Left colon (tissue), 2 donors: Measurements from ENCODE around the gene VWF. TPM values are rescaled to one million over a fixed set of nuclear protein-coding genes. Genes with fewer than 3 reads are reported as not detected.
"Not testable (repeated sequence)": the region's sequence is repeated elsewhere in the genome, so short reads cannot be mapped to it uniquely, and the experiment has no call there.

ENCODE experiments used
- ATAC-seq: fragments of 200-7000 bp; cut with Tn5 transposase; one replicate; pipeline ENCODE4 v1.9.1; 2020; ENCODE audit warnings: mild to moderate bottlenecking, moderate library complexity
- DNase-seq, 2 donors: peaks; one replicate each; pipeline ENCODE4 v3.0.0-alpha.2; 2020
- intact Hi-C, 2 donors: fragments of 100-400 bp; cut with DNase I in 1 of 2; cut with micrococcal nuclease in 1 of 2; formaldehyde crosslinking; loops; one replicate each; pipeline versions ENCODE4 v1.11.2 to v1.14.0; 2022; cut with DNase I, micrococcal nuclease
- total RNA-seq, 2 donors: library from RNA; stranded (reverse); fragmentation: NEBNext Ultra II Directional; extraction: Animal tissue kit (Norgen Biotek cat#: 25700); gene quantifications; one replicate each; pipeline ENCODE4 v1.2.1, GENCODE V29; 2021
- donor health status: DM: no; HTN: no; CAD: no.
- donor health status: DM: yes; HTN: yes; CAD: no.

The VWF gene
- total RNA-seq, 2 donors from 2014 or later = 42.8 to 48.5 TPM

DNA sequence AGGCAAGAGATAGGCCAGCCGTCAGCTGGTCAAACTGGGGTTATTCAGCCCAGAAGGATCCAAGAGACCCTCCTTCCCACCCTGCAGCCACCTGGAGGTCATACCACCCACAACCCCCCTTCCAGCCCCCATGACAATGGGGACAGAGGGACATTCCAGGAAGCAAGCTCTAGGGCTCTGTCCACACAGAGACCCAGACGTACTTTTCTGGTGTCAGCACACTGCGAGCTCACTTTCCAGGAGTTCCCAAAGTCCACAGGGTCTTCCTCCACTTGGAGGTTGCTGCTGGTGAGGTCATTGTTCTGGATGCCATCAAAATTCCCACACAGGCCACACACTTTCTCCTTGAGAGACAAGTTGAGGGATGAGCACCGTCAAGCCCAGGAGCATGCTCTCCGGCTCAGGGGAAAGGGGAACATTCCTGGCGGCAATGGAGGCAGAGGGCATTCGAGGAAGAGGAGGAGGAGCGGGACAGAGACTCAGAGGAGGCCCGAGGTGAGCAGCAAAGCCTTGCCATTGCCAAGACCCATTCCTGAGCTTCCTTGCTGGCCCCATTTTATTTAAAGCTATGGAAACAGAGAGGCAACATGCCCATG is 98.7 kb downstream of the VWF start:
- ATAC-seq, intact Hi-C loops, DNase-seq: not testable (repeated sequence)

GRCh38 chr12:6024066-6024465 is 100.4 kb downstream of the VWF start:
- ATAC-seq, DNase-seq, intact Hi-C loops: not testable (repeated sequence)

GRCh38 chr12:6020930-6021329 is 103.5 kb downstream of the VWF start:
- intact Hi-C loops = no loop called here
- DNase-seq (no peak), ATAC-seq (peak; percentile 66)

- ATAC-seq, DNase-seq, intact Hi-C loops: not testable (repeated sequence)
These were observed 104.0 kb downstream of the VWF start for GRCh38 chr12:6020511-6020910.

DNA sequence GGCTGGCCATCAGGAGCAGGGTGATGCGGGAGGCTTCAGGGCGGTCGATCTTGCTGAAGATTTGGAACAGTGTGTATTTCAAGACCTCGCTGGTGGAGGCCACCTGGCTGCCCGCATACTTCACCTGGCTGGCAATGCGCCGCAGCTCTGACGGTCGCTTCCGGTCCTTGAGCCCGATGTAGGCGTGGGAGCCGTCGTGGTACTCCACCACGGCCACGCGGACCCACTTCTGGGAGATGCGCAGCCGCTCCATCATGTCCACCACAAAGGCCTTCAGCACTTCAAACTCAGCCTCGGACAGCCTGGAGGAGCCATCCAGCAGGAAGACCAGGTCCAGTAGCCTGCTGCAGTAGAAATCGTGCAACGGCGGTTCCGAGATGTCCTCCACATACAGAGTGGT is 105.2 kb downstream of the VWF start:
- DNase-seq, ATAC-seq, intact Hi-C loops: not testable (repeated sequence)

GRCh38 chr12:6018265-6018664 is 106.2 kb downstream of the VWF start:
- DNase-seq (no peak), ATAC-seq (no peak)
- intact Hi-C loops = no loop called here

DNA sequence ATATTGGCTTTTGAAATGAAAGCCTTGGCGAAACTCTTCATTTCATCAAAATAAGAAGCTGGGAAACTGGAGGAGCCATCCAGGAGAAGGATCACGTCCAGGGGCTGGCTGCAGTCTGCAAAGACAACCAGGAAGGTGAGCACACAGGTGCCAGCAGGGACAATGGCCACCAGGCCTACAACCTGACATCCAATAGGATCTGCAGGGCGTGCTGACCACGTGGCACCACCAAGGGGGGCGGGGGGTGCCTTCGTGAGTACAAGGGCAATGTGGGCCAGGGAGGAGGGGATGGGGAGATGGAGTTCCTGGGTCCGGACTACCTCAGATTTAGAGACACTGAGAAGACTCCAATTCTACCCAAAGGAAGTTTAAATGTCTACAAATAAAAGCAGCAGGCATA is 107.7 kb downstream of the VWF start:
- DNase-seq (no peak), ATAC-seq (no peak)
- intact Hi-C loops = no loop called here

- intact Hi-C loops, DNase-seq, ATAC-seq: not testable (repeated sequence)
These were observed 108.5 kb downstream of the VWF start for GRCh38 chr12:6016004-6016403.

DNA sequence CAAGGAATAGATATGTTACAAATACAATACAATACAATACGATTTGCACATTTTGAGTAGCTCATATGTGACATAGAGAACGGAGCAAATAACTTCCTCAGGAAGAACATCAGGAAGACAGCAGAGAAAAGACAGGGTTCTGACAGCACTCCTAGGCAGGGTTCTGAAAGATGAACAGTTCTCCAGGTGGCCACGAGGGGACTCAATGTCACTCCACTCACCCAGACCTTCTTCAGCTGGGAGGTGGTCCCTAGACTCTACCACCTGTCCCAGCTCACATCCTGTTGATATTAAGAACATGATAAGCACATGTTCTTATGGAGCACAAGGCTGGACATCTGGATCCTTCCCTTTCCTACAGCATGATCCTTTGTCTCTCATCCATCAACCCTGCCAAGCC is 109.2 kb downstream of the VWF start:
- intact Hi-C loops, ATAC-seq, DNase-seq: not testable (repeated sequence)

- intact Hi-C loops, DNase-seq, ATAC-seq: not testable (repeated sequence)
These were observed 113.7 kb downstream of the VWF start for GRCh38 chr12:6010631-6011350.

DNA sequence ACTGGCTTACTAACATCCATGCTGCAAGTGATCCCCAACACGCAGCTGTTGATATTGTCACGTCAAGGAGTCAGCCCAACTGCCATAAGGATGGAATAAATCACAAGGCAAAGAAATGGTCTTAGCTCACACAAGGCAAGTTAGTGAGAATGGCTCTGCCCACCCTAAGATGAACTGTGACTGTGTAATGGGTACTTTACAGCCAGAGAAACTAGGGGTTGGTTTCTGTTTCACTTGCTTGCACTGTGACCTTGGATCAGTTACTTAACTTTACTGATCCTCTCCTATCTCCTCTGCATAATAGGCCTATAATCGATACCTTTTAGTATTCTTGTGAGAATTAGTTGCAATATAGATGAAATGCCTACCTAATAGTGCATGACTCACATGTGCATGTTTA is 127.2 kb downstream of the VWF start:
- intact Hi-C loops = no loop called here
- no peak for DNase-seq
- ATAC-seq = no peak

- no peak for DNase-seq
- intact Hi-C loops = no loop called here
- no peak for ATAC-seq
These were observed 128.0 kb downstream of the VWF start for GRCh38 chr12:5996459-5996858.

DNA sequence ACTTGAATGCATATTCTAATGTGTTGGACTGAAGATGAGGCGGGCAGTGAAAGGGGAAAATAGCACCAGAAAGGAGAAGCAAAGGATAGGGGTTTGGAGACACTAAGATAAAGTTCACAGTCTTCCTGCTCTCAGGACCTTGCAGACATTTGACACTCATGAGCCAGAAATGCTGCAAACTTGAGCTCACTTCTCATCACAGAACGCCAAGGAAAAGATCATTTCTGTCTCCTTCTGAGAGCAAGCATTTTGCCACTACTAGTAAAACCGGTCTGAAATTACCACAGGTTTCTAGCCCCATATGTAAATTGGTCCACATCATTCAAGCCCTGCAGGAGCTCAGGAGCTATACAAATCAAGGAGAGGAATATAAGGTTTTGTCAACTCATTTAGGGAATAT is 134.8 kb downstream of the VWF start:
- DNase-seq (no peak), ATAC-seq (no peak)
- intact Hi-C loops = loop anchor here (5.0 to 10.0 kb wide), 3 partner anchors 45 to 295 kb away; no protein-coding TSS in a partner anchor

DNA sequence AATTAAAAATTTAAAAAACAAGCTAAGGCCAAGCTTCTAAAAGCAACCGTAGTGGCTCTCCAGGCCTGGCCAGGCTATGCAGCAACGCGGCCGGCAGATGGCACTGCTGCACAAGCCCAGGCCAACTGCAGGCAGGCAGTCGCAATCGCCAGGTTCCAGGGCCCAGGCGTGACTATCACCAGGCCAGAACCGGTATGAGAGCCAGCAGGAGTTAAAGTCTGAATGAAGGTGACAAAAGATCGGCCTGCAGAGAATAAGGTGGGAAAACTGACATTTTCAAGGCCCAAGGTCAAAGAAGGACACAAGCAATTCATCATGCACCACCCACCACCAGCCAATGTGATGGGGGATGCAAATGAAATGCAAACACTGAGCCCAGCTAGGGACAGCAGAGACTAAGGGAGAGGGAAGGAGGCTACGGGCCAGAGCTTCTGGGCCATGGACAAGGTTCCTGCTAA is 135.8 kb downstream of the VWF start:
- peak; percentile 61 to 82 for DNase-seq
- ATAC-seq = peak; percentile 99
- intact Hi-C loops = loop anchor here (5.0 to 10.0 kb wide), 3 partner anchors 46 to 296 kb away; no protein-coding TSS in a partner anchor

DNA sequence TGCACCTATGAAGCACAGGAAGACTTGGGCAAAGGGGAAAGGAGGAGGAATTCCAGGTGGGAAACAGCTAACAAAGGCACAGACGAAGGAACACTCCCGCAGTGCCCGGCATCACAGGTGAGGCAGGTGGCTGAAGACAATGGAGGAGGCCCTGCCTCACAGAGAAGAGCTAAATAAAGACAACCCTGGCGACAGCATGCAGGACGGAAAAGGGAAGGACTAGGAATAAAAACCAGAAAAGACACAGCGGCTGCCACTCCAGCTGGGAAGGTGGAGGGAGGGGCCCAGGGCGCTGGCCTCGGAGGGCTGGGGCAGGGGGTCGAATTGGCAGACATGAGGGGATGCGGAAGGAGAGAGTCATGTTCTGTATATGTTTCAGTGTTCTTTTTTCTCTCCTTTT is 136.4 kb downstream of the VWF start:
- intact Hi-C loops = loop anchor here (5.0 to 10.0 kb wide), 3 partner anchors 47 to 297 kb away; no protein-coding TSS in a partner anchor
- ATAC-seq (no peak), DNase-seq (no peak)

DNA sequence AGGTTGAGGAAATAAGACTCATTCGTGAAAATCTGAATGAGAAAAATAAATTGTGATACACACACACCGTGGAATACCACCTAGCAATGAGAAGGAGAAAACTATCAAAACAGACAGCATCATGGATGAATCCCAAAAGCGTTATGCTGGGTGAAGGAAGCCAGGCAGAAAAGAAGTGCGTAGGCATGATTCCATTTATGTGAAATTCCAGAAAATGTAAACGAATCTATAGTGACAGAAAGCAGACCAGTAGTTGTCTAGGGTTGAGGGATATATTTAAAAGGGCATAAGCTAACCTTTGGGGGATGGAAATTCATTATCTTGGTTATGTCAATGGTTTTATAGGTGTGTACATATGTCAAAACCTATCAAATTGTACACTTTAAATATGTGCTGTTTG is 136.9 kb downstream of the VWF start:
- intact Hi-C loops = loop anchor here (5.0 to 10.0 kb wide), 3 partner anchors 47 to 297 kb away; no protein-coding TSS in a partner anchor
- DNase-seq (no peak), ATAC-seq (no peak)

DNA sequence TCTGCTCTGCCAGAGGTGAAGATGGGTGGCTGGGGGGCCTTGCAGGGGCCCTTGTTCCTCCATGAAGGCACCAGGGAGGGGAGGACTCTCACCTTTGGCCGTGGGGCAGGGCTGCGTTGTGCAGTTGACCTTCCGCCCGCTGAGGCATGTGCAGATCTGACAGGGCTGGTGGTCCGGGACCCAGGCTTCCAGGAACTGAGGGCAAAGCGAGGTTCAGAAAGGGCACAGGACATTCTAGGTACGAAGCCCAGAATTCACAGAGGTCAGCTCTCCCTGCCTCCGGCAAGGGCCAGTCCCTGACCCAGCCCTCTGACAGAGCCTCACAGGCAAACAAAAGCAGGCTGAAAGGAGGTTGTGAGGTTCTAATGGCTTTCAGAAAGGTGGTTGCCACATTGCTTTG is 139.0 kb downstream of the VWF start:
- intact Hi-C loops = loop anchor here (5.0 to 10.0 kb wide), 3 partner anchors 49 to 299 kb away; no protein-coding TSS in a partner anchor
- ATAC-seq (no peak), DNase-seq (no peak)

DNA sequence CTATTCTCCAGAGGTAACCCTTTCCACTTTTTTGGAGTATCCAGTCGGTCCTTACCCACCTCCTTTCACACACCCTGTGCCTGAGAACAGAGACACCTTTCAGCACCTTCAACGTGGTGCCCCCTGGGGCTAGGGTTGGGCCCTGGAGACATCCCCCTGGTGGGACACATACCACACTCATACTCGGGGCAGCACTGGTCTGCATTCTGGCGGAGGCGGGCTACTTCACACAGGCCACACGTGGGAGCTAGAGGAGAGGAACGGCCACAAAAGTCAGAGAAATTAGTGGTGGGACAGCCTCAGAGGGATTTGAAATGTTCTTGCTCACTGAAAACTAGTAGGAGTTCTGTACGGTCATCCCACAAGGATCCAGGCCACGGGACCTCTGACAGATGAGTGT is 139.6 kb downstream of the VWF start:
- ATAC-seq (no peak), DNase-seq (no peak)
- intact Hi-C loops = loop anchor here (5.0 to 10.0 kb wide), 3 partner anchors 50 to 300 kb away; no protein-coding TSS in a partner anchor

DNA sequence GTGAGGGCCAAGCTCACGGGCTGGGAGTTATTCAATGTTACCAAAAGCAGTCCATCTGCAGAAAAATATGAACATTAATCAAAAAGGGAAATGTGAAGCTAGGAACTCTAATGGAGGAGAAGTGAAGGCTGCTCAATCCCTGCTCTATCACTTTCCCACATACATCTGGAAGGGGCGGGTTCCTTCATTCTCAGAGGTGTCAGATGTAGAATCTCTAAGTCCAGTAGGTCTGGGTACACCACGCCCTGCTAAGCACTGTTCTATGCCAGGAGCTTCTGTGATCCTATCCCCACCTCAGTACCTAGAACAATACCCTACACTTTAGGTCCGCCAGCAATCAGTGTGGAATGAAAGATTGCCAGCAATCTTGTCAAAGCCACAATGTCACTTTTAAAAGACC is 142.4 kb downstream of the VWF start:
- ATAC-seq (no peak), DNase-seq (no peak)
- intact Hi-C loops = loop anchor here (10.0 kb wide), 2 partner anchors 53 to 303 kb away; no protein-coding TSS in a partner anchor

- intact Hi-C loops = no loop called here
- ATAC-seq (no peak), DNase-seq (no peak)
These were observed 146.9 kb downstream of the VWF start for GRCh38 chr12:5977556-5977955.
